ENCODE data around the gene ENOX1. TPM values are rescaled to one million over a fixed set of nuclear protein-coding genes. Genes with fewer than 3 reads are reported as not detected.

The ENOX1 gene
- total RNA-seq, 2 donors from 2014 or later: 1.3 to 2.4 TPM

DNA sequence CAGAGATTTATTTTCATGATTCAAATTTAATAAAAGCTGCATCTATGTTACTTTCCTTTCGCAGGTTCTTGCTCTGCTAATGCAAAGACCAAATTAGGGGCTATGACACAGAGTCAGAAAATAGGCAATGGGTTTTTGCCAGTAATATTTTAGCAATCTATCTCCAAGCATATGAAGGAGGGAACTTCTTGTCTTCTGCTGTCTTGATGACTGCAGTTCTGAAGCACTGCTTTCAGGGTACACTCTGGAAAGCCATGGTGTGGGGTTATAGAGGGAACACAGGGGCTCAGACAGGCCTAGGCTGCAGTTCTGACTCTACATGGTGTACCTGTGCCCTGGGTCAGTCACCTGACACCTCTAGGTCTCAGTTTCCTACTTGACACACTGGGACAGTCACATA, 500.0 kb downstream of the ENOX1 start:
- Histone ChIP-seq H3K27ac (no peak overlapping the region), H3K4me3 (no peak overlapping the region)
- TF ChIP-seq, protein P1, sequence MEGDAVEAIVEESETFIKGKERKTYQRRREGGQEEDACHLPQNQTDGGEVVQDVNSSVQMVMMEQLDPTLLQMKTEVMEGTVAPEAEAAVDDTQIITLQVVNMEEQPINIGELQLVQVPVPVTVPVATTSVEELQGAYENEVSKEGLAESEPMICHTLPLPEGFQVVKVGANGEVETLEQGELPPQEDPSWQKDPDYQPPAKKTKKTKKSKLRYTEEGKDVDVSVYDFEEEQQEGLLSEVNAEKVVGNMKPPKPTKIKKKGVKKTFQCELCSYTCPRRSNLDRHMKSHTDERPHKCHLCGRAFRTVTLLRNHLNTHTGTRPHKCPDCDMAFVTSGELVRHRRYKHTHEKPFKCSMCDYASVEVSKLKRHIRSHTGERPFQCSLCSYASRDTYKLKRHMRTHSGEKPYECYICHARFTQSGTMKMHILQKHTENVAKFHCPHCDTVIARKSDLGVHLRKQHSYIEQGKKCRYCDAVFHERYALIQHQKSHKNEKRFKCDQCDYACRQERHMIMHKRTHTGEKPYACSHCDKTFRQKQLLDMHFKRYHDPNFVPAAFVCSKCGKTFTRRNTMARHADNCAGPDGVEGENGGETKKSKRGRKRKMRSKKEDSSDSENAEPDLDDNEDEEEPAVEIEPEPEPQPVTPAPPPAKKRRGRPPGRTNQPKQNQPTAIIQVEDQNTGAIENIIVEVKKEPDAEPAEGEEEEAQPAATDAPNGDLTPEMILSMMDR (IDR thresholded peaks at IDR 0.05): no peak

DNA sequence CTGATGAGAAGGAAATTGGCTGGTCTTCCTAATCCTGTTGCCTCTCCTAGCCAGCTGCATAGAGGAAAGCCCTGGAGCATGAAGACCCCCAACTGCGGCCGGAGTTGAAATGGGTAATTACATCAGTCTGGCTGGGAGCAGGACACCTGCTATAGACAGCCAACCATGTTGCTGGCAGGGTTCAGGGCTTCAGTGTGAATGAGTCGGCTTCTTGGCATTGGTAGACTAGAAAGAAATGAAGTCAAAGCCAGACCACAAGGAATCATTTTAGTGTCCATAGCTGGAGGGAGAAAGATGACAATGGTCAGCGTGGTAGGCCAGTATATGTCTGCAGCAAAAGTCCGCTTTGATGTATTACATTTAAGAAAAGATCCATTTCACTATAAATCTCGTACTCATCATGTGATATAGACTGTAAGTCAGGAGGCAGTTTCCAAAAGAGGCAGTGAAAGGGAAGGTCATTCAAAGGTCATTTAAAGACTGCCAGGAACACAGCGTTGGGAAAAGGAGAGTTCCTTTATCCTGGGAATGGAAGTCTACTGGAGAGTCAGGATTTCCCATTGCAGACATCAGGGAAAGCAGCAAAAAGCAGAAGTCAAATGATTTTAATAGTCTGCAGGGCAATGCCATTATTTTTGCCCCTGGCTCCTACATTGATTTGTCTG, 500.7 kb downstream of the ENOX1 start:
- no peak for DNase-seq (ENCODE audit: low spot score)
- Histone ChIP-seq H3K27ac (no peak overlapping the region), H3K9me3 (no peaks in the 10 kb centered on the region), H3K4me1 (peaks cover 0 to 20% of the 10 kb centered on the region in 2 donors), H3K27me3 (no peaks in the 10 kb centered on the region), H3K36me3 (no peaks in the 10 kb centered on the region), H3K4me3 (no peak overlapping the region)
- TF ChIP-seq, protein P1 (IDR thresholded peaks at IDR 0.05): no peak

More for the DNA sequence above, 500.0 kb downstream of the ENOX1 start:
- no peak for DNase-seq (ENCODE audit: low spot score)
- H3K9me3 ChIP-seq: no peaks in the 10 kb centered on the region
- peaks cover 0 to 20% of the 10 kb centered on the region in 2 donors for H3K4me1 ChIP-seq
- no peaks in the 10 kb centered on the region for H3K27me3 ChIP-seq
- no peaks in the 10 kb centered on the region for H3K36me3 ChIP-seq

DNA sequence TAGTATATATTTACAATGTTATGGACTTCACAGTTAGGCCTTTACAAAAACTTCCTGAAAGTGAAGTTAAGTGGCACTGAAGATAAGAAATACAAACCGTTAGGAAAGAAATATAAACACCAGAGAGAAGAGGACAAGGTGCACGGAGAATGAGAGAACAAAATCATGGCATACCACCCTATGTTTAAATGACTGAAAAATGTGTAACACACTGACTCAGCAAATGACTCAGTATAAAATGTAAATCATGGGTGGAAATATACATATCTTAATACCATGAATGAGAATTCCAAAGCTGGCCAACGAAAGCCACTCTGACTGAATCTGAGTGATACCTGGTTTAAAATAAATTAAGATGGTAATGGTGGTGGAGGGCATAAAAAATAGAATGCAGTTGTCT, 502.6 kb downstream of the ENOX1 start:
- H3K36me3 ChIP-seq: no peaks in the 10 kb centered on the region
- no peaks in the 10 kb centered on the region for H3K27me3 ChIP-seq
- H3K4me3 ChIP-seq: no peak overlapping the region
- no peak overlapping the region for H3K27ac ChIP-seq
- H3K4me1 ChIP-seq: peaks cover 0 to 13% of the 10 kb centered on the region in 2 donors
- H3K9me3 ChIP-seq: no peaks in the 10 kb centered on the region
- DNase-seq (ENCODE audit: low spot score): no peak
- TF ChIP-seq, protein P1 (IDR thresholded peaks at IDR 0.05): no peak

DNA sequence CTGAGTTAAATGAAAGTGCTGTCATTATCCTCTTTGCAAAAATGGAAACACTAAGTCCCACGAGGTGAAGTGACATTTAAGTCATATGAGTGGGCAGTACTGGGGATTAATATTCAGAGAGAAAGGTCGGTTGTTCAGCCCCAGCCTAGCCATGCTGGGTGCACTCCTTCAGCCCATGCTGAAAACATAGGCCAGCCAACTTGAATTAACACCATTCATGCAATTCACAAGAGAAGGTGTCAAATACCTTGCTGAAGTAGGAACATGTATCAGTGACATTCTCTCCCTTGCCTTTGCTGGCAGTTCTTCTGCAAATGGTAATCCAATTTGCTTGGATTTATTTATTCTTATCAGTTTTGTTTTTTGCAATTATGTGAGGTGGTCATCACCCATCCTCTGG, 507.1 kb downstream of the ENOX1 start:
- Histone ChIP-seq H3K4me3 (no peak overlapping the region), H3K4me1 (no peaks in the 10 kb centered on the region), H3K9me3 (no peaks in the 10 kb centered on the region), H3K36me3 (no peaks in the 10 kb centered on the region), H3K27ac (peak overlapping the region in 1 of 2 donors; percentile 5), H3K27me3 (no peaks in the 10 kb centered on the region)
- TF ChIP-seq, protein P1 (IDR thresholded peaks at IDR 0.05): no peak
- DNase-seq (ENCODE audit: low spot score): no peak

DNA sequence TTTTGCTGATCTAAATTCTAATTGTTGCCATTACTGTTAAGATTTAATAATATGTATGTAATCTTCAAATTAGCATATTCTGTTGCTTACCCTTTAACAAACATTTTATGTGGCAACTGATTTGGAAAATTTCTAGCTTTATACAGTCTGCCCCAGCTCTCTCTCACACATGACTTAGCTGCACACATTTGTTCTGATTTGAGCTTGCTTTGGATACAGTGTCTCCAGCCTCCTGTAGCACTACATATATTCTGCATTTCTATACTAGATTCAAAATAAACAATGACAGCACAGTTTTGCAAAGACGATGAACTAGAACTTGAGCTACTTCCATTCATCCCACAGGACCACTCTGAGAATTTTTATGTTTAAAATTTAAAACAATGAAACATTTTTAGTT, 508.6 kb downstream of the ENOX1 start:
- TF ChIP-seq, protein P1 (IDR thresholded peaks at IDR 0.05): no peak
- Histone ChIP-seq H3K27ac (no peak overlapping the region), H3K4me3 (no peak overlapping the region), H3K4me1 (no peaks in the 10 kb centered on the region), H3K27me3 (no peaks in the 10 kb centered on the region), H3K9me3 (no peaks in the 10 kb centered on the region), H3K36me3 (no peaks in the 10 kb centered on the region)
- DNase-seq (ENCODE audit: low spot score): no peak

DNA sequence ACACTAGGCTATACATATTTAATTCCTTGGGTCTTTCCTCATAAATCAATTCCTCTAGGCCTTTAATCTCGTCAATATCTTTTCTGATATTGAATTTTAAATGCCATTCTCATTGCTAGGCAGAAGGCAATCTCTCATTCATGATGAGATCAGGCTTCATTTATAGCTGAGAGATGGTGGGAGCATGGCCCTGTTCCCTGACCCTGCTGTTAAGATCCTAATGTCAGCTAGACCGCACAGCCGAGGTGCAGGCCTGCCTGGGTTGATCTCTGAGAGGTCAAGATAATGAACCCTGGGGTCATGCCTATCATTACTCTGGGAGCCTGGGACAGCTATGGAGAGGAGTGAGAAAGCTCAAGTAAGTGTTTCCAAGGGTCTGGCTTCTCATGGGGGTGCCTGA, 509.6 kb downstream of the ENOX1 start:
- no peaks in the 10 kb centered on the region for H3K9me3 ChIP-seq
- TF ChIP-seq, protein P1 (IDR thresholded peaks at IDR 0.05): no peak
- DNase-seq (ENCODE audit: low spot score): no peak

More for the DNA sequence above, 509.6 kb downstream of the ENOX1 start:
- Histone ChIP-seq H3K27me3 (no peaks in the 10 kb centered on the region), H3K4me1 (no peaks in the 10 kb centered on the region), H3K27ac (no peak overlapping the region), H3K4me3 (no peak overlapping the region), H3K36me3 (no peaks in the 10 kb centered on the region)
